GM18867 (cell line): ENCODE measurements around the gene CEACAM3.
A peak's percentile ranks its signal among the peaks of the same experiment; 100 is the strongest.

Experiments used
- ATAC-seq: cut with Tn5 transposase; IDR thresholded peaks from one replicate; pipeline ENCODE4 v1.9.1; 2021; ENCODE audit warnings: mild to moderate bottlenecking, moderate library complexity; ENCODE audit not compliant: unreplicated experiment

The CEACAM3 gene

DNA sequence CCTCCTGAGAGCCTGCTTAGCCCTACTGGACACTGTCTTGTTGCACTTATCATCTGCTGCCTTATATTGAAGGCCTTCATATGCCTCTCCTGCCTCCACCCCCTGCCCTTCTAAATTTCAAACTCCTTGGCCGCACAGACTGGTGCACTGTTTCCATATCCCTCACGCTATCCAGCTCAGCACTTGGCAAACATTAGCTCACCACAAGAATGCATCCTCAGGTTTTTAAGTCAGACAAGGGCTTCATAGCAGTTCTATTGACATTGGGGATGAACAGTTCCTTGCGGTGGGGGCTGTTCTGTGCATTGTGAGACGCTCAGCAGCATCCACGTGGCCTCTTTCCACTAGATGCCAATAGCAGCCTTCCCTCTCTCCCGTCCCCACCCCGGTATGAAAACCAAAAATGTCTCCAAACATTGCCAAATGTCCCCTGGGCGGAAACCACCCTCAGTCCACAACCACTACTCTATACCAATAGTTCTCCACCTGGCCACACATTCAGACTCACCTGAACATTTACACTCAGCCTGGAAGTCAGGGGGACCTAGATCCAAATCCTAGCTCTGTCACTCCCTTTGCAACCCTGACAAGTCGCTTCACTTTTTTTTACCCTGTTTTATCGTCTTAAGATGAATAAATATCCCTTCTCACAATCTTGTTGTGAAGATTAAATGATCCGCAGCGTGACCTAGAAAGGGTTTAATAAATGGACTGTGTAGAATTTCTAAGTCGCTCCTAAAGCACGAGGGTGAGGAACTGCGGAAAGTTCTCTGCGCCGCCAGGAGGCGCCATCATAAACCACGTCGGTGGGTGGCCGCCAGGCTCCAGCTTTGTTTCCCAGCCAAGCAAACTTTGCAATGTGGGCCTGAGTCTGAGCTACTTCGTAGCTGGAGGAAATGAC lies 3.6 kb upstream of the CEACAM3 start:
- no peak for ATAC-seq

- ATAC-seq, result no peak
Measured at GRCh38 chr19:41793414-41793727, 3.0 kb upstream of the CEACAM3 start.

- ATAC-seq, result peak; percentile 67
Measured at GRCh38 chr19:41795031-41795461, 1.3 kb upstream of the CEACAM3 start.

DNA sequence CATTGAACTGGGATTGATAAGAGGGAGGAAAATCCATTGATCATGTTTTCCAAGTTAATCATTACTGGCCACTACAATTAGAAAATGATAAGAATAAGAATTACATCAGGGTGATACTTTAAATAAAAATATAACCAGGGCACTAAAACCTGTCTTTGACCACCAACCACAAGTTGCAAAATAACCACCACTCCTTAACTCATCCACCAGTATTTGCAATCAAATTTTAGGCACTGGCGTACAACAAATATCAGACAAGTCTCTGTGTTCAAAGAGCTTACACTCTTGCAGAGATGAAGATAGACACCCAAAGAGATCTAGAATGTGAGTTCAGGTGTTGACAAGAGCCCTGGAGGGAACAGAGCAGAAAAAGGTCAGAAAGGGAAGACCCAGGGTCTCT lies 514 bp downstream of the CEACAM3 start:
- no peak for ATAC-seq

DNA sequence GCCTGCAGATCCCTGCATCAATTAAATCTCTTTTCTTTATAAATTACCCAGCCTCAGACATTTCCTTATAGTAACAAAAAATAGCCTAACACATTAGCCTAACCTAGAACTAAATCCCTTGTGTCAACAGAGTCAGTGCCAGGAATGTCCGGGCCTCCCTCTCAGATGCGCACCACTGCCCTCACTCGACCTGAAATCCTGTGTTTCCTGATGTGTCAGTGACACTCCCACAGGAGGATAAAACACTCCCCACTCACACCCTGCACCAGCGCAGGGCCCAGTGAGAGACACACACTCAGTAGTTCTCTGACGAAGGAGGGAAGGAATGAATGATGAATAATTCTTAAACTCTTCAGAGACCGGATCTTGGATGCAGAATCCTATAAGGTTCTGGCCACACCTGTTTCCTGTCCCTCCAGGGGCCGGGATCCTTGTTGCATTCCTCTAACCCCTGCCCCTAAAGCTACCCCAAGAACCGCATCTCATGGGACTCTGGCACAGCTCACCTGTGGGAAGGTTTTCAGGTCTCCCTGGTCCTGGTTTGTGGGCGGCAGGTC lies 3.1 kb downstream of the CEACAM3 start:
- ATAC-seq, result no peak

GRCh38 chr19:41801031-41801430 lies 4.6 kb downstream of the CEACAM3 start:
- no peak for ATAC-seq

GRCh38 chr19:41801792-41802211 lies 5.4 kb downstream of the CEACAM3 start:
- ATAC-seq, result no peak

GRCh38 chr19:41802770-41803169 lies 6.4 kb downstream of the CEACAM3 start:
- ATAC-seq, result no peak

GRCh38 chr19:41804336-41804735 lies 7.9 kb downstream of the CEACAM3 start:
- no peak for ATAC-seq

- no peak for ATAC-seq
Measured at GRCh38 chr19:41807176-41807575, 10.8 kb downstream of the CEACAM3 start.

- no peak for ATAC-seq
Measured at GRCh38 chr19:41808663-41809566, 12.5 kb downstream of the CEACAM3 start.

GRCh38 chr19:41810301-41810700 lies 13.9 kb downstream of the CEACAM3 start:
- no peak for ATAC-seq

DNA sequence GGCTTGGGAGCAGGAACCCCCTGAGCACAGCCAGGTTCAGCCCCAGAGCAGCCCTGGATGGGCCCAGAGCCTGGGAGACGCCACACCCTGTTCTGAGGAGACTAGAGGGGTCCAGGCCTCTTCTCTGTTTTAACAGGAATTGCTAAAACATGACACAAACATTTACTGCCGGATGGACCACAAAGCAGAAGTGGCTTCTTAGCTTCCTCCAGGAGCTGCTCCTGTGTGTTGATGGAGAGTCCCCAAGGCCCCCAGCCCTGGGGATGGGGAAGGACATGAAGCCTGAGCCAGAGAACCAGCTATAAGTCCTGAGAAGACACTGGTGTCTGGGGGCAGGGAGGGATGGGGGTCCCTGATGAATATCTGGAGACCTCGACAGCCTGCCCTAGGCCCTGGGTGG lies 14.6 kb downstream of the CEACAM3 start:
- ATAC-seq, result no peak

GRCh38 chr19:41811981-41812380 lies 15.6 kb downstream of the CEACAM3 start:
- no peak for ATAC-seq

GRCh38 chr19:41813911-41814310 lies 17.5 kb downstream of the CEACAM3 start:
- no peak for ATAC-seq

DNA sequence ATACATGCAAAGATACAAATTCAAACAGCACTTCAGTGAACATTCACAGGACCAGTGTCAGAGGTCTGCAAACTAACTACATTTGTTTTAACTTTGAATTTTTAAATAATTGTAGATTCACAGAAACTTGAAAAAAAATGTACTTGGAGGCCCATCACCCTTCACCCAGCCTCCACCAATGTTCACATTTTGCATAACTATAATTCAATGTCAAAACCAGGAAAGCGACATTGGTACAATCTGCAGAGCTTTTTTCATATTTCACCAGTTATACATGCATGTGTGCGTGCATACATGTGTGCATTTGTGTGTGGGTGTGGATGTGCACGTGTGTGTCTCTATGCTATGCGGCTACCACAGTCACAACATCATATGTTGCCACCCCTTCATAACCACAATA lies 18.9 kb downstream of the CEACAM3 start:
- no peak for ATAC-seq

DNA sequence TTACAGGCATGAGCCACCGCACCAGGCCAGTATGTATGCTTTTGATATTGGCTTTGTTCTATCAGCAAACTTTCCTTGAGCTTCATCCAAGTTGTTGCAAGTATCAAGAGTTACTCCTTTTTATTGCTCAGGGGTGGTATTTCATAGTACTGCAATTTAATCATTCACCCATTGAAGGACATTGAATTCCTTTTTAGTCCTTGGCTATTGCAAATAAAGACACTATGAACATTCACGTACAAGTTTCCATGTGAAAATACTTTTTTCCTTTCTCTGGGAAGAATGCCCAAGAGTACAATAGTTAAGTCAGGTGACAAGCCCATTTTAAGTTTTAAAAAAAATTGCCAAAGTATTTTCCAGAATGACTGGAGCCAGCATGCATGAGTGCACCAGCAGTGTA lies 20.4 kb downstream of the CEACAM3 start:
- no peak for ATAC-seq

- ATAC-seq, result no peak
Measured at GRCh38 chr19:41821003-41821735, 24.8 kb downstream of the CEACAM3 start.

DNA sequence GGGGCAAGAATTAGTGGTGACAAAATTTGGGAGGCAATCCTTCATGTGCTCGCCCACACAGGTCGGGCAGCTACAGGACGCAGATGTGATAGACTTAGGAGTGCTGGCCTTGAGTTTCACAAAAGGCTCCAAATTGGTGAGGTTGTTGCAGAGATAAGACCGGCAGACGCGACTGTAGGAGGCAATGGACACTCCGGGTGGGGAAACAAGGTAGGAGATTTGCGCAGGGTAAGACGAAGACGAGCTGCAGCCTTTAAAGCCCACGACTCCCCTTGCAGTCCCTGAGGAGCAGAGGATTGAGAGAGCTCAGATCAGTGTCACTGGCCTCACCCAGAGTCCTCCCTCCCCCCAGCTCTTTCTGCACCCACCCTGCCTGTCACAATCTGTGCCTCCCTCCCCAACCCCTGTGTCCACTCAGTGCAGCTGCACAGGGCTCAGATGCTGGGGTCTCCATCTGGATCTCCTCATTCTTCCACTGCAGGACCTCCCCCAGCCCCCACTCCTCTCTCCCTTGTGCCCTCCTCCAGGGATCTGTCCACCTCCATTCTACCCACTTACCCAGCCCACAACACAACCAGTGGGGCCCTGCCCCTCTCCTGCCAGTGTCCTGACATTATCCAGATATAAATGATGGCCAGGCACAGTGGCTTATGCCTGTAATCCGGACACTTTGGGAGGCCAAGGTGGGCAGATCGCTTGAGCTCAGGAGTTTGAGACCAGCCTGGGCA lies 41.8 kb downstream of the CEACAM3 start:
- ATAC-seq, result no peak

GRCh38 chr19:41839211-41839610 lies 42.8 kb downstream of the CEACAM3 start:
- no peak for ATAC-seq
